HG03575 (cell line): Measurements from ENCODE around the gene ACSF2.
A peak's percentile ranks its signal among the peaks of the same experiment; 100 is the strongest.

ENCODE experiments used
- ATAC-seq: cut with Tn5 transposase; IDR thresholded peaks from one replicate; pipeline ENCODE4 v1.9.1; 2021; ENCODE audit not compliant: unreplicated experiment, insufficient number of reproducible peaks, low FRiP score; ENCODE audit errors: extremely low read depth

ACSF2 gene

DNA sequence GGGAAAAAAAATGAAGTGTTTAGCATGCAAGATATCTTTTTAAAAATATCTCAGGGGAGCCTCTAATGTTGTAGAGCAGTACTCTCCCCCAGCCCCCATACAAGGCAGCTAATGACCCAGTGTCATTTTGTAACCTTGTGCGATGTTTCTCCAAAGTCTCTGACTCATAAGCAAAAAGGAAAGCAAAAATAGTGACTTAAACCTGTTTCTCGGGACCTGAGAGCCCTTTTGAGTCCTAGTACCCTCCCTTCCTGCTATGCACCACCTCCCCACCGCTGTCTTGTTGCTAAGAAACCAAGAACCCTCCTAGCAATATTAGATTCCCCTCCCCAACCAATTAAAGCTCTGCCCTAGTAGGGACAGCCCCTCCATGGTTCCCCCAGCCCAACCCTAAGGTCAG is 85.0 kb downstream of the ACSF2 start:
- ATAC-seq, result peak; percentile 42

- no peak for ATAC-seq
Measured at GRCh38 chr17:50513495-50513894, 87.5 kb downstream of the ACSF2 start.

DNA sequence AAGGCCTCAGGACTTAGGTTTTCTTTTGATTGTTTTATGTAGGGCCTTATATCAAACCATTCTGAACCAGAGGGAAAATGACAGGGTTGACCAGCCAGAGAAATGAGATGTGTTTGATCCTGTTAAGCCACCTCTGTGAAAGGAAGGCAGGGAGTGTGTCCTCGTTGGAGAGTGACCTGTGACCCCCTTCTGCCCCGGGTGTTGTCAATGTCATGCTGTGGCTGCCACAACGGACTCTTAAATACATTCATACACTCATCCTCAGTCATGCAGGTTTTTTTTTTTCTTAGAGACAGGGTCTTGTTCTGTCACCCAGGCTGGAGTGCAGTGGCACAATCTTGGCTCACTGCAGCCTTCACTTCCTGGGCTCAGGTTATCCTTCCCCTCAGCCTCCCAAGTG is 88.4 kb downstream of the ACSF2 start:
- no peak for ATAC-seq

GRCh38 chr17:50514936-50515702 is 89.1 kb downstream of the ACSF2 start:
- no peak for ATAC-seq

- ATAC-seq, result no peak
Measured at GRCh38 chr17:50517011-50517410, 91.0 kb downstream of the ACSF2 start.

GRCh38 chr17:50517504-50518383 is 91.7 kb downstream of the ACSF2 start:
- no peak for ATAC-seq

- ATAC-seq, result no peak
Measured at GRCh38 chr17:50518384-50519023, 92.5 kb downstream of the ACSF2 start.

- no peak for ATAC-seq
Measured at GRCh38 chr17:50519141-50519834, 93.3 kb downstream of the ACSF2 start.

- ATAC-seq, result no peak
Measured at GRCh38 chr17:50520483-50520882, 94.5 kb downstream of the ACSF2 start.

- ATAC-seq, result no peak
Measured at GRCh38 chr17:50521514-50521913, 95.5 kb downstream of the ACSF2 start.

DNA sequence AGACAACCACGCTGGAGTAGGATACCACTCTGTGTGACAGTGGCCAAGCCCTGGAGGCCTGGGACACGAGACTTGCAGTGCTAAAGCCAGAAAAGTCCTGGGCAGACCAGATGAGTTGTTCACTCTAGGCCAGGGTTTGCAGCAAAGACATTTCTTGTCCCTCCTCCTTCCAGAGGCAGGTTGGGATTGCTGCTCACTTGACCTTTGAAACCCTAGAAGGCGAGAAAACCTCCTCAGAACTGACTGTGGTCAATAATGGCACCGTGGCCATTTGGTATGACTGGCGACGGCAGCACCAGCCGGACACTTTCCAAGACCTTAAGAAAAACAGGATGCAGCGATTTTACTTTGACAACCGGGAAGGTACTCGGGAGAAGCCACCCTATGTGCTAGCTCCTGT is 96.7 kb downstream of the ACSF2 start:
- ATAC-seq, result no peak

- ATAC-seq, result no peak
Measured at GRCh38 chr17:50523208-50523607, 97.2 kb downstream of the ACSF2 start.
